AG08395 (cell line): Measurements from ENCODE around the gene TRIP12.
A peak's percentile ranks its signal among the peaks of the same experiment; 100 is the strongest.
"Not testable (repeated sequence)": the region's sequence is repeated elsewhere in the genome, so short reads cannot be mapped to it uniquely, and the experiment has no call there.

ENCODE experiments used
- DNase-seq: peaks from one replicate; pipeline ENCODE4 v3.0.0; 2012; ENCODE audit warnings: mixed read lengths, low spot score

Gene TRIP12

DNA sequence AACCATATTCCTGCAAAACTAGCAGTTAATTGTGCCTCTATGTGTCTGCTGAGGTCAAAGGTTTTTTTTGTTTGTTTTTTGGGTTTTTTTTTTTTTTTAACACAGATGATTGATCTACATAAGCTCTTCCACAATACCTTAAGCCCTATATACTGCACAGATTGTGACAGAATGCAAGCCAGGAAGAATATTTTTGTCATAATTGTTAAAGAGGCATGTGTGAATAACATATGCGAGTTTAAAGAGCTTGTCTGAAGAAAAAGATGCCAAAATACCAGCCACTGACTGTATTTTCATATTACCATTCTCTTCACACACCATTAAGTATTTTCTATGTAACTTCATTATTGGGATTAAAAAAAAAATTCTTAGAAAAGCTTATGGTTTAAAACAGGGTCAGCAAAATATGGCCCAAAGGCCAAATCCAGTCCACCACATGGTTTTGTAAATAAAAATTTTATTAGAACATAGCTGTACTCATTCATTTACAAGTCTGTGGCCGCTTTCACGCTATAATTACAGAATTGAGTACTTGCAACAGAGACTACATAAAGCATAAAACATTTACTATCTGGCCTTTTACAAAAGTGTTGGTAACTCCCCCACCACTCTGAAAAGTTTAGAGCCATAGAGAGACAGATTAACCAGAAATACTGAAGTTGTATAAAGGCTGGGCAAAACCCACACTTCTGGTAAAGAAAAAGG is 89.9 kb downstream of the TRIP12 start:
- DNase-seq, result no peak

DNA sequence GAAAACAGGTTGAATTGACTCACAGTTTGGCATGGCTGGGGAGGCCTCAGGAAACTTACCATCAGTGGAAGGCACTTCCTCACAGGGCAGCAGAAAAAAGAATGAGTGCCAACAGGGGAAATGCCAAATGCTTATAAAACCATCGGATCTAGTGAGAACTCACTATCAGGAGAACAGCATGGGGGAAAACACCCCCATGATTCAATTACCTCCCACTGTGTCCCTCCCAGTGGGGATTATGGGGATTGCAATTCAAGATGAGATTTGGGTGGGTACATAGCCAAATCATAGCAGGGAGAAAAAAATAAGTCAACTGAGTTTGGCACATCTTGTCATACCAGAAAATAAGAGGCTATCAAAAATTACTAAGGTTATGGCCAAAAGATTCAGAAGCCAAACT is 96.3 kb downstream of the TRIP12 start:
- no peak for DNase-seq

DNA sequence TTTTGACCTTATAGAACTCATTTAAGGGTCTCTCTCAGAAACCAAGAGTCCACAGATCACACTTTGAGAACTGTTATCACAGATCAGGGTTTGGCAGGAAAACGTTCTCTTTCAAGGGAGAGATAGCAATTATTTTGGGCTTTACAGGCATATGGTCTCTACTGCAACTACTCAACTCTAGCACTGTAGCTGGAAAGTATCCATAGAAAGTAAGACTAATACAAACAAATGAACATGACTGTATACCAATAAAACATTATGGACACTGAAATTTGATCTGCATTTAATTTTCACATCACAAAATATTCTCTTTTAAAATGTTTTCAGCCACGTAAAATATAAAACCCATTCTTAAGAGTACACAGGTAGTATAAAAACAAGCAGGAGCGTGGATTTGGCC is 100.5 kb downstream of the TRIP12 start:
- no peak for DNase-seq

DNA sequence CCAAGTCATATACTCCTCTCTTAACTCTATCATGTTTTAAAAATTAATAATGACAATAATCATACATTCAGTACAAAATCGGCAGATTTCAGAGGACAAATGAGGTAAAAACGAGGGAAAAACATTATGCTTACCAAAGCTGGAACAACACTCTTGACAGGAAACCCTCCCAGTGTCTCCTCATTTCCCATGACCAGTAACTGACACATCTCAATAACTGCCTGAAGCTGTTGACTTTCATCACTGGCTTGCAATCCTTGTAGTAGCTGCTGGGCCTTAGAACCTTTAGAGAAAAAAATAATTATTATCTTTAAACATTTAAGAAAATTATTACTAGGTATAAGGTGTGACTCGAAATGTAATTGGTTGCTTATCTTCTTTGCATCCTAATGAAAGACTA is 103.6 kb downstream of the TRIP12 start:
- DNase-seq, result no peak

DNA sequence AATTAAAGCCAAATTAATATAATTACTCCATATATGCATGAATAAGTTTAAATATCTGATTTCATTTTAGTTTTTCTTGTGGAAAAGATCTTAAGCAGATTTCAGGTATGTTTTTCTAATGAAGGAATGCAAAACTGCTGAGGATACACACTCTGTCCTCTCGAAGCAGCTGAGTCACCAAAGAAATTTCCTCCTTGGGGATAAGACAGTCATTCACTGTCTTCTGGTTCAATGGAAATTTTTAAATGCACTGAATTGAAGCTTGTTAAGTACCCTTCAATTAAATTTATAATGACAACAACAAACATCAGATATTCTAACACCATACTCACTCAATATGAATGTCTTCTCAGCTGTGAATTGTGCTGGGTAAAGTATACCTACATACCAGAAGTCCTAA is 106.0 kb downstream of the TRIP12 start:
- peak; percentile 36 for DNase-seq

DNA sequence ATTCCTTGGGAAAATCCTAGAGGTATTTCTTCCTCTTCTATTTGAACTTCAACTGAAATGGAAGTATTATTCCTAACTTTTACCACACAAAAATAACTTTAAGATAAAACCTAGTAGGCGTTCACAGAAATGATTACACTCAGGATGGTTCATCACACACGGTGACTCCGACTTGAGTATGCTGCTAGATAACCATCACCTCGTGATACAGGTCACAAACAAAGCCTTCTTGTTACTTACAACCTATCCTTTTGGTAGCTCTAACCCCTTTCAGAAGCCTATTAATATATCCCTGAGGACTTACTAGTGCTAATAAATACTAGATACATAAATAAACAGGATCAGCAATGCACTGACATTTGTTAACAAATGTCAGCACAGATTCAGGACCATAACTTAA is 106.5 kb downstream of the TRIP12 start:
- DNase-seq, result no peak

DNA sequence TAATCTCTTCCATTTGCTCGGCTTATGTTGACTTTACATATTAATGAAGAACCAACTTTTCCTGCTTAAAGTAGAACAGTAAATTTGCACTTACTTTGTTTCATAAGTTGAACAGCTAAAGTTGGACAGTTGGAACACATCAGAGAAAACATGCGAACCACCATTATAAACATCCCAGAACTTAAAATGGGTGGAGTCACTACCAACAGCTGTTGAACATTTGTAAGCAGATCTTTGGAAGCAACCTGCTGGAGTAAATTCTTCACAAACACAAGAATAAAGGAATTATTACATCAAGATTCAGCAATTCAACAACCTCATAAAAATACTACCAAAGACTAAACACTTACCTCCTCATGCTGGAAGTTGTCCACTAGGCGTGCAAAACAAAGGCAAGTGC is 111.0 kb downstream of the TRIP12 start:
- peak; percentile 8 for DNase-seq

DNA sequence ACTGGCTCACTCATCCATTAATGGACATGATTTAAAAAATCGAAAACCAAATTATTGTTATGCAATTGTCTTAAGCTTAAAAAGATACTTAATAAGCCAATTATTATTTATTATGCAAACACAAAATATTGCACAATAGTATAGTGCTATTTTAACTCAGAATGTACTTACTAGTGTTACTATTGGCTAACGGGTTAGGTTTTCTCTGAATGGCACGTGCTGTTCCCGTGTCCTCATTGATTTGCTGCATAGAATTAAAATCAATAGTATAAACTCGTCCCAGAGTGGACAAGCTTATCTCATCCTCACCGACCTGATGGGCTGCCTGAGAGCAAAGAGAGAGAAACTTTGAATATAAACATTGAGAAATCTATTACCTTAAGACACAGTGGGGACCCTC is 116.2 kb downstream of the TRIP12 start:
- DNase-seq, result no peak

DNA sequence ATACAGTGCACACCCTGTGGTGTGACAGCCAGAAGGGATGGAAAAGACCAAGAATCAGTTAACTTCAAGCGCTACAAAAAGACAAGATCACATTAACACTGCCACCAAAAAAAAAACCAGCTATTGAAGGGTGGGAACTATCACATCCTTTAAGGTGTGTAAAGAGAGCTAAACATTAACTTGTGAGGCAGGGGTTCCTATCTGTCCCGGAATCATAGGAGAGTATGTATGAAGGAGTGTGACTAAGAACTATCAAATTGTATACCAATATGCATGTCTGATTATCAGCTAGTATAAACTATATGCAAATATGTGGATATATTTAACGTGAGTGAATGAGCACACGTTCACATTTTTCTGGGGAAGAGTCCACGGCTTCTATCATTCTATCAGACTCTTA is 119.0 kb downstream of the TRIP12 start:
- DNase-seq, result no peak

DNA sequence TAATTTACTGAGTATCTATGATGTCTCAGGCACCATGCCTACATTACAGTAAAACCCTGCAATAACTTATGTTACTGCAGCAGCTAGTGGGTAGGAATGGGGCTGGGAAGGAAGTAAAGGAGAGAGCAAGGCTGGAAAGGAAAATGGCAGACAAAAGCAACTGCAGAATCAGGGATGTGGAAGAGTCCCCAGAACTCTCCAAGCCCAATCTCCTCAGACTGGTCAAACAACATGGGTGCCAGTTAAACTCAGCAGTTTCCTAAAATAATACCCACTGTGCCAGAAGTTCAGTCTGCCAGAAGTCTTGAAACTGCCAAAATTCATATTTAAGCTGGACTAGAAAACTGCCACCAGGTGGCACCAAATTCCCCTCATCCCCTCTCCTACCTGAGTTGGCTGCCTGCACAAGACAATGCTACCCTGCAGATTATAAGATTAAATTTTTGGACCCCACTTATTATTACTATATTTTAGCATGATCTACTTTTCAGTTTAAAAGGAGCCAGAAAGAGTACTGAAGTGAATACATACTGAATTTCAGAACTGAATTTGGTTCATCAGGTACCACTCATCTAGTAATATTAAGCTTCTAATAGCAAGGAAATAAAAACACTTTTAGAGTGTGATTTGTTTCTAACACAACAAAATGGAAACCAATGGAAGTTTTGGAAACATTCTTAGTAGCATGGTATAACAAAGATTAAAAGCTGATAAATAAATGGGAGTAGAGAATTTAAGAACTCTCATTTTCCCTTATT is 120.6 kb downstream of the TRIP12 start:
- DNase-seq, result peak; percentile 58

DNA sequence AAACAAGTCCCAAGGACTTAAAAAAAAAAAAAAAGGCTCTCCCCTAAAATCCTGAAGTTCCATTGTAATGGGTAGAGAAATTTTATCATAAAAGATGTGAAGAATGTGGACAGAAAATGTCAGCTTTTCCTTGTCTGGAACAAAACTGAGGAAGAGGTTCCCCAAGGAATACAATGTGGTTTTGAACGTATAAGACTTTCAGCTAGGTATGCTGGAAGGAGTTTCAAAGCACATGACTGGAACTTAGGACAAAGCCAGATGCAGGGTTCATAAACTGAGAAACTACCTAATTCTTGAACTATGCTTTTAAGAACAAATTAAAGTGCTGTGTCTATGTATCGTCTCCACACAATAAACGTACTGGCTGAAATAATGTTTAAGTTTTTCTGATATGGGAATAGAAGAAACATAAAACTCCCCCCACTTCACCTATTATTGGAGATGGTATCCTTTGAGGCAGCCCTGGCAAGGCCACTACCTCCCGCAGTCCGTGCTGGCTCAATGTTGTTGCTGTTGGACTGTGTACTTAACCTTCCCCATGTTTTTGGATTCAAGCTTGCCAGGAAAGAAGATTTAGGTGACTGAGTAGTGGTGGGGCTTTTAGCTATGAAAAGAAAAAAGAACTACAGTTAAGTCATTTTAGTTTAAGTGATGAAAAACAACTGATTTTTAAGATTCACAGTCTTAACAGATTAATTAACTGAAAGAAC is 123.2 kb downstream of the TRIP12 start:
- no peak for DNase-seq

DNA sequence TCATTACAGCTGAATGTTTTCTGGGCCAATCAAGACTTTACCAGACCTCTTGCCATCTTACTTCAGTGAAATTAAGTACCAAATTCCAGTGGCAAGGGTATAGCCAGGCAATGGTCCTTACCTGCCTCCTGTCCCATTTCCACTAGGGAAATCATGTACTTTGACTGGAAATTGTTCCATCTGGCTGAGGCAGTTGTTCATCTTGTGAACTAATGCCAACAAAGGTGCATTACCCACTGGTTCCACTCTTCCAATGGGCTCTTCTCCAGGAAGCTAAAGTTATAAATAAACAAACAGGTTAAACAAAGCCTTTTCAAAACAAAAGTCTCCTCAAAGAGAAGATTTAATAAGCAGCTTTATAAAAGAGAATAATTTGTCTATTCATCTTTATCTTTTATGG is 126.8 kb downstream of the TRIP12 start:
- DNase-seq, result no peak

DNA sequence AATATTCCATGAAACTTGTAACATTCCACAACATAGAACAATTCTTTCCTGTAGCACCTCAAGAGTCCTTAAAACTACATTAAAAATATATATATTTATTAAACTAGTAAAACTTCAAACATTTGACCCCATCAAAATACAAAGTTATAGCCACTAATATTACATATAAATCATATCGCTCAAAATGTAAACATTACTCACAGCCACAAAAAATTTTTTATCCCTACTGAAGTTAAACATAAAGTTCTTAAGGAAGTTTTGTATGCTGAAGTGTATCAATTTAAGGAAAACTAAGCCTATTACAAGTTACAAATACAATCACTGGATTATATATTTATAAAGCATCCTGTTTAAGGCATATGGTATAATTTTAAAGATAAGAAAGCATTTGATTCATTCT is 127.2 kb downstream of the TRIP12 start:
- no peak for DNase-seq

DNA sequence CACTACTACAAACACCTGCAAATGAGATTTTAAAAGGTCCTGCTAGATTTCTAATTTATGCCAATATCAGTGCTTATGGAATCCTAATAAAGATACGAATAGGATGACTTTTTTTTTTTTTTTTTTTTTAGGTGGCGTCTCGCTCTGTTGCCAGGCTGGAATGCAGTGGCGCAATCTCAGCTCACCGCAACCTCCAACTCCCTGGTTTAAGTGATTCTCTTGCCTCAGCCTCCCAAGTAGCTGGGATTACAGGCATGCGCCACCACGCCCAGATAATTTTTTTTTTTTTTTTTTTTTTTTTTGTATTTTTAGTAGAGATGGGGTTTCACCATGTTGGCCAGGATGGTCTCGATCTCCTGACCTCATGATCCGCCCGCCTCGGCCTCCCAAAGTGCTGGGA is 135.5 kb downstream of the TRIP12 start:
- DNase-seq, result not testable (repeated sequence)

DNA sequence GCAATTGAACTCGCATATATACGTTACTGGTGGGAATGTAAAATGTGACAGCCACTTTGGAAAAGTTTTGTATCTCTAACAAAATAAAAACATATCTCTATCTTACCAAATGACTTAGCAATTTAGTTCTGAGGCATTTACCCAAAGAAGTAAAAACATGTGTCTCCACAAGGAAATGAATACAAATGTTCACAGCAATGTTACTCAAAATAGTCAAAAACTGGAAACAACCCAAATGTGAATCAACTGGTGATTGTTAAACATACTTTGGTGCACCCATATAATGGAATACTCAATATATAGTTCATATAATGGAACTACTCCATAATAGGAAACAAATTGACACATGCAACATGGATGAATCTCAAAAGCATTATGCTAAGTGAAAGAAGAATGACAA is 137.0 kb downstream of the TRIP12 start:
- DNase-seq, result no peak

DNA sequence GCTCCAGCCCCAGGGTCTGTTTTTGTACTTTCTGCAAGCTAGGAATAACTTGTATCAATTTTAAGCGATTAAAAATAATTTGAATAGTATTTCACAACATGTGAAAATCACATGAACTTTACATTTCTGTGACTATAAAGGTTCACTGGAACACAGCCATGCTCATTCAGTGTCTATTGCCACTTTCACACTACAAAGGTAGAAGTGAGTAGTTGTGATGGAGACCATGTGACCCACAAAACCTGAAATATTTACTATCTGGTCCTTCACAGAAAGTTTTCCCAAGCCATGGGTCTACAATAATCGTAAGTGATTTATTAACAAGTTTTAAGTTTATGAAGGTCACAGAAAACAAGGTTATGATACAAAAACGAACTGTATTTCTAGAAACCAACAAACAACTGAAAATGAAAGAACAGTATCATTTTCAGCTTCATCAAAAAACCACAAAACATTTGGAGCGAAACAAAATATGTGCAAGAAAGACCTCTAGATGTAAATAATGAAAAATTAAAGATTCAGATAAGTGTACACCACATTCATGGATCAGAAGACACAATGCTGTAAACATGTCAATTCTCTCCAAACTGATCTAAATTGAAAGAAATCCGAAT is 138.6 kb downstream of the TRIP12 start:
- no peak for DNase-seq

DNA sequence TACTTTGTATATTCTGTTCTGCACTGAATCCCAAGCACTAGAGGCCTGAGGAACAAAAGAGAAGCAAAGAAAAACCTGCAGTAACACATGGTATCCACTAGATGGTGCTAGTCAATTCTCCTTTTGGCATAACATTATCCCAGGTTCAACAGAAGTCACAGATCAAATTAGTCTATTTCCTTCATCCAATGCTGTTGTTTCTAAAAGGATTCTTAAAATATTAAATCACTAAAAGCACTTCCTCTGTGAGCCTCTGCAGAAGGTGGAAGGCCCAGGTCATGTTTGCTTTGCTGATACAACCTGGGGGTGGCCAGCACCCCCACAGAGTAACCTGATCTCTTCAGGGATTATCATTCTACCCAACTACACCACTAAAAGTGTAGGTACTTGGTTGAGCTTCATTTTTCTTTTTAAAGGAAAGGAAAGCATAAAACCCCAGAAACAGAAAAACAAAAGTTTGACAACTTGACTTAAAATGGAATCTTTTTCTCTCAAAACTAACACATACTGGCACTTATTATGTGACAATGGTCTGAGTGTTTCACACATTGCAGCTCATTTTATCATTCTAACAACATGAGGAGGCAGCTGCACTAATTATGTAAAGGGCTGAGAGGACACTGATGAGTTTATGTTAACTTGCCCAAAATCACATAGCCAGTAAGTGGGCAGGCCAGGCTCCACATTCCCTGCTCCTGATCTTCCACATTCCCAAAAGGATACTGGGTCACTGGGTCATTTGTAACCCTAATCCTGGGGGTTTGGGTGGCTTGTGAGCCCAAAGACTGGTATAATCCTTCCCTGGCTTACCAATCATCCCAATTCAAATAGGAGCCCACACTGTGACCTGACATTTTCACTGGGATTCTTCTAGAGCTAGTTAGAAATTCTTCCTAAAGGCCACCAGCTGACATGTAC is 140.7 kb downstream of the TRIP12 start:
- peak; percentile 71 for DNase-seq

DNA sequence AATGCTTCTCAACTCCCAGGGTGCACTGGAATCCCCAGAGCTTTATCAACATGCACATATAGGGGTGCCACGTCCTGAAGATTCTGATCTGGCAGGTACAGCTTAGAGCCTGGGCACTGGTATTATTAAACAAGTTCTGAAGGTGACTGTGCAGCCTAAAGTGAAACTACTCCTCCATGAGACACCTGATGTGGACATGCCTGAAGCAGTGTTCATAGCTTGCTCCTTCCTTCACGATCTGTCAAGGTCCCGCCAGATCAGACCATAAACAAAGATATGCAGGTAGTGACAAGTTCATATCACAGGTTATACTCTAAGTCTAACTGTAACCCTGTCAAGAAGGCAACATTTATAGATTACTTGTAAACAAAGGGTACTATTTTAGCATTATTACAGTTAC is 142.2 kb downstream of the TRIP12 start:
- no peak for DNase-seq

DNA sequence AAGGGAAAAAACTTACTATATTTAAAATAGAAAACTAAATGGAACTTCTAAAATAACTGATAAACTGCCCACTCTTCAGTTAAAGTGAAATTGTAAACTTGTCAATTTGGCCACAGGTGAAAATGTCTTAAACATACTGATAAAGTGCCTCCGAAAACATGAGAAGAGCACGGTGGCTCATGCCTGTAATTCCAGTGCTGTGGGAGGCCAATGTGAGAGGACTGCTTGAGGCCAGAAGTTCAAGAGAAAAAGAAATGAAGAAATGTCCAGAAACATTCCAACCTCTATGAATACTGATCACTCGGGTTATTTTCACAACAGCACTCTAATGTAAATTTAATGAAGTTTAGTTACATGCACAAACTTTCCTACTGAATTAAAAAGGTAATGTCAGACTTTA is 144.1 kb downstream of the TRIP12 start:
- DNase-seq, result no peak

DNA sequence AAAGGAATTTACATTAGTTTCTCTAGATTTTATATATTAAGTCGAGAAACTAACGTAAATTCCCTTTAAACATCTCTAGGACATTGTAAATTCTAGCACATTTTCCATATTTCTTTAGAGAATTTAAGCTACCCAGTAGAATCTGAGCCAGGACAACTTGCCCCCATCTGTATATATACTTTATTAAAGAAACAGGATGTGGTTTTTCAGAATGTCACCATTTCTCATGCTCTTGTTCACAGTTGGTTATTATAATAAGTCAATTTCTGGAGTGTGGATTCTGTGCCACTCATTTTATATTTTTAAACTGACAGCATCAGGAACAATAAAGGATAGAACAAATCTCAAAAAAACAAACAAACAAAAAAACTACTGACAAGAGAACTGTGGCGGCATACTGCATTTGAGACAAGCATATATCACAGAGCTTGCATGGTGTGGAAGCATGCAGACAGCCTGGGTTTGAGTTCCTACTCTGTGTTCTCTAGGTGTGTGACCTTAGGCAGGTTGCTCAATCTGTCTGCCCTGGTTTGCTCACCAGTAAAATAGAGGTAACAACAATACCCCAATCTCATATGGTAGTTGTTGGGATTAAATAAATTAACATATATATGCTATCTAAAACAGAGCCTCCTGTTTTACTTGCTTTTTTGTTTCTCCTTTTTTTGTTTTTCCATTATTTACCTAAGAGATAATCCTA is 146.0 kb downstream of the TRIP12 start:
- no peak for DNase-seq

DNA sequence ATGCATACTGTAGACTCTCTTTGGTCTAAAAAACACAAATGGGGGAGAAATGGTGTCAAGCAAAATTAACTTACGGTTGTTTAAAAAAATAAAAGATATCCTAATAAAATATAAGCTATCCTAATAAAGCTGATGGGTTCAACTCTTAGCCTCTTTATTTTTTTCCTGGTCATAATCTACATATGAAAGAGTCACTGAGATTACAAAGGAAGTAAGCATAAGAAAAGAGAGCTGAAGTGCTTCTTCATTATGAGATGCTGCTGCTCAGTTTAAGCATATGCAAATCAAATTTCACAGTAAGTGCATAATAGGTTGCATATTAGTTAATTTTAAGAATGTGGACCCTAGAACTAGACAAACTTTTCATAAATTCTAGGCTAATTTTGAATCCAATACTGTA is 147.6 kb downstream of the TRIP12 start:
- no peak for DNase-seq
